Loucy (cell line): Measurements from ENCODE around the gene ELL2.

ENCODE experiments used
- H2AFZ ChIP-seq: fragments of 200-600 bp; sonication (generic); 2 replicates; pipeline ENCODE4 v1.6.0; 2016; ENCODE audit warnings: antibody characterized with exemption, mild to moderate bottlenecking, low read length, moderate library complexity
- H3F3A ChIP-seq: fragments of 200-600 bp; 2 replicates; pipeline ENCODE4 v1.6.0; 2016; ENCODE audit warnings: antibody characterized with exemption, low read depth, mild to moderate bottlenecking
- H3K27me3 ChIP-seq: fragments of 200-600 bp; sonication (generic); 2 replicates; pipeline ENCODE4 v1.6.1; 2014; ENCODE audit warnings: low read length, mild to moderate bottlenecking; ENCODE audit not compliant: insufficient read depth, poor library complexity, severe bottlenecking
- H3K36me3 ChIP-seq: fragments of 200-600 bp; sonication (generic); 2 replicates; pipeline ENCODE4 v1.6.1; 2016; ENCODE audit warnings: low read length; ENCODE audit not compliant: insufficient read depth
- H3K4me1 ChIP-seq: fragments of 200-600 bp; sonication (generic); 2 replicates; pipeline ENCODE4 v1.5.1; 2014; ENCODE audit warnings: low read length, mild to moderate bottlenecking; ENCODE audit not compliant: insufficient read depth, poor library complexity, severe bottlenecking
- H3K4me2 ChIP-seq: fragments of 200-600 bp; sonication (generic); 2 replicates; pipeline ENCODE4 v1.6.0; 2014; ENCODE audit warnings: antibody characterized with exemption, low read length, low read depth, mild to moderate bottlenecking; ENCODE audit not compliant: poor library complexity, severe bottlenecking
- H3K4me3 ChIP-seq: fragments of 200-600 bp; sonication (generic); 2 replicates; pipeline ENCODE4 v1.5.1; 2014; ENCODE audit warnings: low read length, mild to moderate bottlenecking, mixed read lengths; ENCODE audit not compliant: poor library complexity, severe bottlenecking
- H3K79me2 ChIP-seq: fragments of 200-600 bp; sonication (generic); 2 replicates; pipeline ENCODE4 v1.6.1; 2014; ENCODE audit warnings: low read length; ENCODE audit not compliant: insufficient read depth
- H3K9ac ChIP-seq: fragments of 200-600 bp; sonication (generic); 2 replicates; pipeline ENCODE4 v1.6.0; 2014; ENCODE audit warnings: mild to moderate bottlenecking, low read depth, low read length, moderate library complexity; ENCODE audit not compliant: poor library complexity, severe bottlenecking
- H3K9me2 ChIP-seq: fragments of 200-600 bp; sonication (generic); replicated peaks from 2 replicates; pipeline ENCODE4 v1.6.1; 2016; ENCODE audit warnings: low read depth, low read length, mixed read lengths
- H3K9me3 ChIP-seq: fragments of 200-600 bp; sonication (generic); 2 replicates; pipeline ENCODE4 v1.6.1; 2014; ENCODE audit warnings: mild to moderate bottlenecking, antibody characterized with exemption, low read length, low read depth; ENCODE audit not compliant: insufficient read depth
- H4K20me1 ChIP-seq: fragments of 200-600 bp; sonication (generic); 2 replicates; pipeline ENCODE4 v1.6.0; 2014; ENCODE audit warnings: antibody characterized with exemption, low read length, mild to moderate bottlenecking; ENCODE audit not compliant: insufficient read depth, poor library complexity, severe bottlenecking
- CTCF ChIP-seq: fragments of 200-600 bp; sonication (generic); conservative IDR thresholded peaks from 2 replicates; pipeline ENCODE4 v1.5.1; 2014; ENCODE audit warnings: mild to moderate bottlenecking, antibody characterized with exemption, low read length
- EZH2phosphoT487 ChIP-seq: fragments of 200-600 bp; IDR thresholded peaks from 2 replicates; pipeline ENCODE4 v1.6.1; 2018; ENCODE audit warnings: antibody characterized with exemption, mild to moderate bottlenecking, moderate library complexity, borderline replicate concordance

Gene ELL2

DNA sequence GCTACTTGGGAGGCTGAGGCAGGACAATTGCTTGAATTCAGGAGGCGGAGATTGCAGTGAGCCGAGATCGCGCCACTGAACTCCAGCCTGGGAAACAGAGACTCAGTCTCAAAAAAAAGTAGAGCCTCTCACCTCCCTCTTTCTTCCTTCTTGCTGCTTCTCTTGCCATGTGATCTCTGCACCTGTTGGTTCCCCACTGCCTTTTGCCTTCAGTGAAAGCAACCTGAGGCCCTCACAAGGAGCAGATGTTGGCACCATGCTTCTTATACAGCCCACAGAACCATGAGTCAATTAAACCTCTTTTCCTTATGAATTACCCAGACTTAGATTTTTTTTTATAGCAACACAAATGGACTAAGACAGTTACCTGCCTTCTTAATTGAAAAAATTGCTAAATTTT is 93.5 kb downstream of the ELL2 start:
- H3K4me1 ChIP-seq = peaks cover 18% of the 10 kb centered on the region
- H3K36me3 ChIP-seq = no peaks in the 10 kb centered on the region
- H2AFZ ChIP-seq = no peak overlapping the region
- no peaks in the 10 kb centered on the region for H3K79me2 ChIP-seq
- no peaks in the 10 kb centered on the region for H3K9me3 ChIP-seq
- H4K20me1 ChIP-seq = no peaks in the 10 kb centered on the region
- TF ChIP-seq EZH2phosphoT487 = no peak
- no peak for TF ChIP-seq CTCF
- H3K9me2 ChIP-seq = no peaks in the 10 kb centered on the region
- no peak overlapping the region for H3K4me3 ChIP-seq
- peaks cover 7% of the 10 kb centered on the region for H3K27me3 ChIP-seq
- H3K4me2 ChIP-seq = no peak overlapping the region
- H3F3A ChIP-seq = no peaks in the 10 kb centered on the region
- no peak overlapping the region for H3K9ac ChIP-seq

DNA sequence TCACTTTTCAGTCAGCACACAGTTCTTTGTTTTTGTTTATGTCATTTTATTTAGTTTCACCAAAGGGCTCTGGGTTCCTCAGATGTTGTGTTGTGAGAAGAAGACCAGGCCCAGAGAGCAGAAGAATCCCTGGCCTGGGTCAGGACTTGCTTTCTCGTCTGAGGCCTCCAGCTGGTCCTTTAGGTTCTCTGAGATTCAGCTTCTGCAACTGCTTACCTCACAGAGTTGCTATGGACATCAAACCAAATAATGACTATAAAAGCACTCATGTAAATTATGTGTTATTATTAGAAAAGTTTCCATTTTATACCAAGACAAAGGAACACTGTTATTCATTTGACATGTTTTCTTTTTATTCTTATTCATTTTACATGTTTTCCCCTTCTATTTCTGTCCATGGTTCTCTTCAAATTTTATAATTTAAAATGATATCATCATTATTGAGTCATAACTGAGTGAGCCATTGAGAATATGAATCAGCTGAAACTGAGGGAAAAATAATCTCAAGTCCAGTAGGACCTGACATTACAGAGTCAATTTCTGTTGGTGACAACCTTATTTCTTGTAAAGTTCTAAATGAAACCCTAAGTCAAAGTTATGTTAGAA is 95.1 kb downstream of the ELL2 start:
- TF ChIP-seq EZH2phosphoT487 = no peak
- no peak for TF ChIP-seq CTCF
- Histone ChIP-seq H3F3A (no peaks in the 10 kb centered on the region), H4K20me1 (no peaks in the 10 kb centered on the region), H3K79me2 (no peaks in the 10 kb centered on the region), H3K9ac (no peak overlapping the region), H3K27me3 (peaks cover 7% of the 10 kb centered on the region), H3K9me3 (no peaks in the 10 kb centered on the region), H2AFZ (no peak overlapping the region), H3K9me2 (no peaks in the 10 kb centered on the region), H3K36me3 (no peaks in the 10 kb centered on the region), H3K4me1 (peaks cover 21% of the 10 kb centered on the region), H3K4me3 (no peak overlapping the region), H3K4me2 (no peak overlapping the region)

GRCh38 chr5:95864944-95865504 is 96.6 kb downstream of the ELL2 start:
- H3K27me3 ChIP-seq = no peaks in the 10 kb centered on the region
- no peak overlapping the region for H2AFZ ChIP-seq
- H3K9me2 ChIP-seq = no peaks in the 10 kb centered on the region
- no peak overlapping the region for H3K4me2 ChIP-seq
- no peaks in the 10 kb centered on the region for H3F3A ChIP-seq
- no peaks in the 10 kb centered on the region for H3K36me3 ChIP-seq
- no peak for TF ChIP-seq CTCF
- H3K9me3 ChIP-seq = no peaks in the 10 kb centered on the region
- H3K4me1 ChIP-seq = peaks cover 13% of the 10 kb centered on the region
- H4K20me1 ChIP-seq = no peaks in the 10 kb centered on the region
- no peaks in the 10 kb centered on the region for H3K79me2 ChIP-seq
- H3K9ac ChIP-seq = no peak overlapping the region
- no peak overlapping the region for H3K4me3 ChIP-seq
